Stimulated activated CD4-positive, alpha-beta T cell treated with anti-CD3 and anti-CD28 coated beads, Interleukin-12 subunit alpha, Interleukin-12 subunit beta, amount 100 ng/mL, for 48 hours (primary cell): ENCODE data around the gene UTF1.
"Not testable (repeated sequence)": the region's sequence is repeated elsewhere in the genome, so short reads cannot be mapped to it uniquely, and the experiment has no call there.

Experiments
- DNase-seq, 3 donors: peaks; one replicate each; pipeline ENCODE4 v3.0.0-alpha.2; 2020; ENCODE audit warnings: low read depth in 2 of 3, low spot score in 1 of 3

Gene UTF1

GRCh38 chr10:133262696-133263095, 32.7 kb downstream of the UTF1 start:
- no peak for DNase-seq

DNA sequence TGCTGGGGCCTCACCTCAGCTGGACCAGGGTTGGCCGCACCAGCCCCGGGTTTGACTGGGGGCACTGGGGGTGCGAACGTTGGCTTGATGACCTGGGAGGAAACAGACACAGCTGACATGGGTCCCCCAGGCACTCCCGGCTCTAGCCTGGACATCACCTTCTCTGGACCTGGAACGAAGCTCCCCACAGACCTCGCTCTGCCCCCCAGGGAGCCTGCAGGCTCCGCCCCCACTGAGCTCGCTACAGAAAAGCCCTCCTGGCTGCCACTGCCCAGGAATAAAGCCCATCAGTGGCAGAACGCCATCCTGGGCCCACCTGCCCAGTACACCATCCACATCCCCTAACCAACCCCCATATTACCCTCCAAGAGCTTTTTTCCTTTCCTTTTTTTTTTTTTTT, 33.7 kb downstream of the UTF1 start:
- DNase-seq: no peak

DNA sequence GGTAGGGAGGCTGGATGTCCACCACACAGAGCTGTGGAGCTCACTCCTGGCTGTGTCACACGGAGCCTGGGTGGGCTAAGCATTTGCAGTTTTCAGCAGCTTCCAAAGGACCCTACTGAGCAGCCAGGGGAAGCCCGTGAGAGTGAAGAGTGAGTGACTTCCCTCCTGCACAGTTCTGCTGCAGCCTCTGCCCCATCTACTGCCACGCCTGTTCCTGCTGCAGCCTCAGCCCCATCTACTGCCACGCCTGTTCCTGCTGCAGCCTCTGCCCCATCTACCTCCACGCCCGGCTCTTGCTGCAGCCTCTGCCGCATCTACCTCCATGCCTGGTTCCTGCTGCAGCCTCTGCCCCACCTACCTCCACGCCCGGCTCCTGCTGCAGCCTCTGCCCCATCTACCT, 34.4 kb downstream of the UTF1 start:
- DNase-seq: no peak

DNA sequence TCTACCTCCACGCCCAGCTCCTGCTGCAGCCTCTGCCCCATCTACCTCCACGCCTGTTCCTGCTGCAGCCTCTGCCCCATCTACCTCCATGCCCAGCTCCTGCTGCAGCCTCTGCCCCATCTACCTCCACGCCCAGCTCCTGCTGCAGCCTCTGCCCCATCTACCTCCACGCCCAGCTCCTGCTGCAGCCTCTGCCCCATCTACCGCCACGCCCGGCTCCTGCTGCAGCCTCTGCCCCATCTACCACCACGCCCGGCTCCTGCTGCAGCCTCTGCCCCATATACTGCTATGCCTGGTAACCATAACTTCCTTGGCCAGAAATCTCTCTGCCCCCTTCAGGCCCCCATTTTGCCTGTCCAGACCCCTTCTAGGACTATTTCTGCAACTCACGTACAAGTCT, 35.0 kb downstream of the UTF1 start:
- DNase-seq: not testable (repeated sequence)

- no peak for DNase-seq
Observed at GRCh38 chr10:133266056-133266795, 36.2 kb downstream of the UTF1 start.

GRCh38 chr10:133267293-133267692, 37.3 kb downstream of the UTF1 start:
- DNase-seq: no peak

- no peak for DNase-seq
Observed at GRCh38 chr10:133267829-133268228, 37.8 kb downstream of the UTF1 start.

GRCh38 chr10:133268532-133268931, 38.5 kb downstream of the UTF1 start:
- no peak for DNase-seq

- no peak for DNase-seq
Observed at GRCh38 chr10:133269367-133269766, 39.4 kb downstream of the UTF1 start.

DNA sequence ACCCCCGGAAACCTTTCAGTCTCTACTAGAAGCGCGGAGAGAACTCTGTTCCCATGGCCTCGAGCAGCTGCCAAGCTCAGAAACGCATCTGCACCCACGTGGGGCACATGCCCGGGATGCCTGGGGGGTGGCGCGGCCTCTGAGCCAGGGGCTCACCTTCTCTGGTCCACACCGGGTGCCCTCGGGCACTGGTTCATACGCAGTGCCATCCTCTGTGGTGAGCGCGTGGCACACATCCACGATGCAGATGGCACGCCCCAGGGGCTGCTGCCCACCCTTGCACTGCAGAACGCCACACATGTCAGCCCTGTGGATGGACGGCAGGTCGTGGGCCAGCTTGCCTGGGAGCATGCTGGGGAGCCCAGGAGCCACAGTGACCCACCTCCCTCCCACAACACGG, 40.2 kb downstream of the UTF1 start:
- DNase-seq: no peak

GRCh38 chr10:133270773-133271297, 40.8 kb downstream of the UTF1 start:
- no peak for DNase-seq

DNA sequence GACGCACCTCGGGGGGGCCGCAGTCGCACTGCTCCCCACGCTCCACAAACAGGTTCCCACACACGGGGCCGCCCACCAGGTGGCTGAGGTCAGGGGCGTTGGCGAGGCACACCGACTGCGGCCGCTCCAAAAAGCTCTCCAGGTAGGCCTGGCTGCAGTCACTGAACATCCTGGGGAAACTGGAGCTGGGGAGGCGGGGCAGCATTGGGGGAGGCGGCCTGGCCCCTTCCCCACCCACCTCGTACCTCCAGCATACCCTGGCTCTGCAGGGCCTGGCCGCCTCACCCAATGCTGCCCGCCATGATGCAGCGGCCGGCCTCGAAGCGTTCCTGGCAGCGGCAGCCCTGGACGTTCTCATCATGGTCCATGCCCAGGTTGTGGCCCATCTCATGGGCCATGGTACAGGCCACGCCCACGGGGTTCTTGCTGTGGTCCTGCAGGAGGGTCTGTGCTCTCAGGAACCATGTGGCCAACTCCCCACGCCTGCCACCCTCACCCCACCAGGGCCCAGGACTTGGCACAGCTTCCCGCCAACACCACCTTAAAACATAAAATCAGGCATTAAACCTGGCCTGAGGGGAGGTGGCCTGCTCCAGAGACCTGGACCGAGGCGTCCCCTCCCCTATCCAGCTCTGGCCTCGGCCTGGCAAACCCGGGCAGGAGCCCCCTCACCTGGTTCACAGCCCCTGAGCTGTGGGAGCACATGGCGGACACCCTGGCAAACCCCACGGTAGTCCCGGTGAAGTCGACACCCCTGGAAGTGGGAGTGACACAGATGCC, 41.7 kb downstream of the UTF1 start:
- DNase-seq: no peak

GRCh38 chr10:133272301-133272963, 42.4 kb downstream of the UTF1 start:
- DNase-seq: no peak

DNA sequence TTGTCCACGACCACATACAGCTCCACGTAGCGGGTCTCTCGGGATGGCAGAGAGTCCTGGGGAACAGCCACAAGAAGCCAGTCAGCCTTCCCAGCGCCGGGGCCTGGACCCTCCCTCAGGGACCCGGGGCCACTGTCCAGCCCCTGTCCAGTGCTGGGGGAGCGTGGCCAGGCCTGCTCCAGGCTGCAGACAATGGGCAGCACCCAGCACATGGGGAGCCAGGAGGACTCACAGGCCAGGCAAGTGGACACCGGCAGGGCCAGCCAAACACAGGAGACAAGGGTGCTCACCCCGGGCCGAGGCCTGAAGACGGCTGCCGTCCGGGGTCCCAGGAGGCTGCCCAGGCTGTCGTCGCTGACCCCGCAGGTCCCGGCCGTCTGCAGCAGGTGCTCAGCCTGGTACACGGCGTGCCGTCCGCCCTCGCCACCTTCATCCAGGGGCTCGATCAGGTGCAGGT, 43.0 kb downstream of the UTF1 start:
- no peak for DNase-seq

- DNase-seq: no peak
Observed at GRCh38 chr10:133273534-133274143, 43.6 kb downstream of the UTF1 start.

DNA sequence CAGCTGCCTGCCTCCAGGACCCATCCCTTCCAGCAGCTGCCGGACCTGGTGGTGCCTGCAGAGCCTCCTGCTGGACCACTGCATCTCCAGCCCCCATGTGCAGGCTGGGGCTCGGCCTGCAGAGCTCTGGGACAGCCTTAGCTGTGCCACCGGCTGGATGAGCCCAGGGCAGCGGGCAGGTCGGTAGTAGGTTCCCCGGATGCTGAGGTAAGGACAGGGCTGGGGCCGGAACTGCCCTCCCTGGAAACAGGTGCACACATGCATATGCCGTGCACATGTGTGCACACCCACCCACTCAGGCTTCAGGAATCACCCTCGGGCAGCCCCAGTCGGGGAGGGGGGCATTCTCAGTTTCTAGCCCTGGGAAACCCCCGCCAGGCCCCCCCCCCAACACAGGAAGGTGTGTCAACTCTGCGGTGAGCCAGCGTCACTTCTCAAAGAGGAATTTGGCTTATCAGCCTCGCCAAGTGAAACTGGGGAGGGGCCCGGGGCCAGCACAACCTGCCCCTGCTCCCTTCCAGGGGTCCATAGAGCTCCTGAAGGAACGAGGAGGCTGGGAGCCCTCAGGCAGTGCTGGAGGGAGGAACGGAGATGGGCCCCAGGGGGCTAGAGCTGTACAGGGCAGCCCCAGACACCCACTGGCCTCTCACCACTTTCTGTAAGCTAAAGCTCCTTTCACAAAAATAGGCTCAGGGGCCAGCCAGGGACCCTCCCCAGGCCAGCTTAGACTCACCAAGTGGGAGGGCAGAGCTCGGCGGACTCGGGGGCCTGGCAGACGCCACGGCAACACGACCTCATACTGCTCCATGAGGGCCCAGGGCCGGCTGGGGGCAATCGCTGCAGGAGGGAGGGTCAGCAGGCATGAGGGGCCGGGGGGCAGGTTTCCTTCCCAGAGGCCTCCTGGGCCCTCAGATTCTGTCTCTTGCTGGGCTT, 45.0 kb downstream of the UTF1 start:
- peak; percentile 68 to 80 (median 77) for DNase-seq

GRCh38 chr10:133275684-133276092, 45.7 kb downstream of the UTF1 start:
- DNase-seq: peak in 1 of 3 donors; percentile 41

DNA sequence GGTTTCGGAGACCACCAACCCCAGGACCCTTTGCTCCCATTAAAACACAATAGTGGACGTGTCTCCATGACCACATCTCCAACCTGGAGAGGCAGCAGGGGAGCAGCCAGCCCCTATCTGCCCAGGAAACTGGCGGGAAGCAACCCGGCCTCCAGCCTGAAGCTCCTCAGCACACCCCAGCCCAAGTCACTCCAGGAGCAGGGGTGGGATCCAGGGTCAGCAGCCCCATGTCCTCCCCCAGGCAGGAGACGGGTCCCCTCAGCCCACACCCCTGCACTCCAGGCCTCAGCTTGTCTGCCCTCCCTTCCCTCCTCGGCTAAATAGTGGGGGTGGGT, 46.0 kb downstream of the UTF1 start:
- no peak for DNase-seq

GRCh38 chr10:133276435-133277201, 46.6 kb downstream of the UTF1 start, which contains the start of gene ADAM8:
ADAM8 (minus strand) TSS chr10:133276868; CDS start chr10:133276817, 51 bp downstream.
- peak in 2 of 3 donors; percentile 63 to 66 for DNase-seq
